Small intestine (tissue), 7 donors: ENCODE data around the gene SARDH. TPM values are rescaled to one million over a fixed set of nuclear protein-coding genes. Genes with fewer than 3 reads are reported as not detected.

ENCODE experiments used
- DNase-seq, 2 donors: peaks; one replicate each; pipeline versions ENCODE4 v3.0.0 to v3.0.0-alpha.2; 2013
- FAIRE-seq: peaks from 2 replicates; lab custom pipeline; 2012; peaks lifted over from hg19 to GRCh38; lab: Jason Lieb, UNC
- H3K27ac ChIP-seq, 3 donors: one replicate each; pipeline ENCODE4 v1.5.1; 2013; ENCODE audit warnings: low read length in 2 of 3, mild to moderate bottlenecking in 2 of 3, control low read depth in 1 of 3, inconsistent platforms in 1 of 3, low read depth in 1 of 3, moderate library complexity in 1 of 3
- H3K27me3 ChIP-seq, 3 donors: one replicate each; pipeline ENCODE4 v1.6.1; 2013; ENCODE audit warnings: low read length in 3 of 3, inconsistent platforms in 1 of 3; ENCODE audit not compliant: control insufficient read depth in 3 of 3, insufficient read depth in 3 of 3
- H3K36me3 ChIP-seq, 3 donors: one replicate each; pipeline ENCODE4 v1.6.1; 2013; ENCODE audit warnings: low read length in 3 of 3, inconsistent platforms in 1 of 3, low read depth in 1 of 3, mild to moderate bottlenecking in 1 of 3, moderate library complexity in 1 of 3; ENCODE audit not compliant: control insufficient read depth in 3 of 3, insufficient read depth in 2 of 3
- H3K4me1 ChIP-seq, 3 donors: one replicate each; pipeline ENCODE4 v1.6.1; 2013; ENCODE audit warnings: low read length in 2 of 3, inconsistent platforms in 1 of 3, low read depth in 1 of 3, mild to moderate bottlenecking in 1 of 3, moderate library complexity in 1 of 3; ENCODE audit not compliant: control insufficient read depth in 3 of 3, insufficient read depth in 2 of 3
- H3K4me3 ChIP-seq, 3 donors: one replicate each; pipeline ENCODE4 v1.5.1; 2013; ENCODE audit warnings: low read length in 3 of 3, control low read depth in 1 of 3, inconsistent platforms in 1 of 3, low read depth in 1 of 3, mild to moderate bottlenecking in 1 of 3, moderate library complexity in 1 of 3
- H3K9me3 ChIP-seq, 2 donors: one replicate each; pipeline ENCODE4 v1.6.1; 2013; ENCODE audit warnings: low read depth in 1 of 2, low read length in 1 of 2; ENCODE audit not compliant: control insufficient read depth in 2 of 2, insufficient read depth in 1 of 2
- WGBS, 3 donors: extraction: QIAGEN DNeasy Blood & Tissue Kit; methylation state at CpG; one replicate each; pipeline ENCODE4 v1.1.7; 2013; 5-methylcytosine and 5-hydroxymethylcytosine counted together
- polyA plus RNA-seq, 4 donors: library from polyadenylated mRNA; stranded (reverse) in 3 of 4; unstranded in 1 of 4; fragments of 200-250 nt in 3 of 4; fragments of 120-200 nt in 1 of 4; gene quantifications; one replicate each; pipeline versions ENCODE4 v1.2.1 to v1.2.3, GENCODE V29; 2013
- donor health status: healthy with polysubstance abuse.
- donor health status: control.
- donor health status: control.
- donor health status: Bipolar disorder and iron deficiency.
- donor health status: healthy.

SARDH gene
- polyA plus RNA-seq, 4 donors: 0.51 to 2.6 (median 0.54) TPM; not detected in 1

GRCh38 chr9:133671371-133671770 is 66.8 kb downstream of the SARDH start:
- Histone ChIP-seq H3K27me3 (no peaks in the 10 kb centered on the region), H3K4me1 (no peaks in the 10 kb centered on the region), H3K27ac (no peak overlapping the region), H3K36me3 (peaks cover 0 to 4% (median 0%) of the 10 kb centered on the region in 3 donors), H3K4me3 (no peak overlapping the region), H3K9me3 (peaks cover 0 to 3% of the 10 kb centered on the region in 2 donors)
- DNase-seq: no peak
- 86 to 90% (median 86%) methylated on average over 21 of the region's 21 CpGs for WGBS, 3 donors
- no peak for FAIRE-seq

GRCh38 chr9:133670466-133670865 is 67.7 kb downstream of the SARDH start:
- no peak for DNase-seq
- peaks cover 0 to 3% of the 10 kb centered on the region in 2 donors for H3K9me3 ChIP-seq
- no peak for FAIRE-seq
- WGBS, 3 donors: 89 to 95% (median 95%) methylated on average over 17 of the region's 17 CpGs
- H3K36me3 ChIP-seq: peaks cover 0 to 4% (median 0%) of the 10 kb centered on the region in 3 donors
- no peak overlapping the region for H3K27ac ChIP-seq
- H3K4me1 ChIP-seq: no peaks in the 10 kb centered on the region
- no peaks in the 10 kb centered on the region for H3K27me3 ChIP-seq
- H3K4me3 ChIP-seq: no peak overlapping the region

GRCh38 chr9:133669182-133669801 is 68.9 kb downstream of the SARDH start:
- FAIRE-seq: no peak
- no peak for DNase-seq
- no peak overlapping the region for H3K27ac ChIP-seq
- H3K4me1 ChIP-seq: no peaks in the 10 kb centered on the region
- H3K27me3 ChIP-seq: no peaks in the 10 kb centered on the region
- peaks cover 0 to 3% of the 10 kb centered on the region in 2 donors for H3K9me3 ChIP-seq
- WGBS, 3 donors: 73 to 87% (median 79%) methylated on average over 15 of the region's 16 CpGs
- H3K36me3 ChIP-seq: peaks cover 0 to 4% (median 0%) of the 10 kb centered on the region in 3 donors
- no peak overlapping the region for H3K4me3 ChIP-seq

GRCh38 chr9:133667759-133668450 is 70.2 kb downstream of the SARDH start:
- peaks cover 0 to 3% of the 10 kb centered on the region in 2 donors for H3K9me3 ChIP-seq
- H3K36me3 ChIP-seq: peaks cover 0 to 4% (median 0%) of the 10 kb centered on the region in 3 donors
- H3K4me3 ChIP-seq: no peak overlapping the region
- H3K27me3 ChIP-seq: no peaks in the 10 kb centered on the region
- 63 to 68% (median 66%) methylated on average over 14 to 17 of the region's 17 CpGs for WGBS, 3 donors
- no peaks in the 10 kb centered on the region for H3K4me1 ChIP-seq
- DNase-seq: no peak
- H3K27ac ChIP-seq: no peak overlapping the region
- FAIRE-seq: no peak

GRCh38 chr9:133666845-133667244 is 71.3 kb downstream of the SARDH start:
- DNase-seq: no peak
- Histone ChIP-seq H3K9me3 (peaks cover 0 to under 1% of the 10 kb centered on the region in 2 donors), H3K27ac (no peak overlapping the region), H3K4me1 (no peaks in the 10 kb centered on the region), H3K27me3 (no peaks in the 10 kb centered on the region), H3K36me3 (peaks cover 0 to 2% (median 0%) of the 10 kb centered on the region in 3 donors), H3K4me3 (no peak overlapping the region)
- FAIRE-seq: no peak
- WGBS, 3 donors: 66 to 77% (median 70%) methylated on average over 11 of the region's 11 CpGs

GRCh38 chr9:133666387-133666786 is 71.8 kb downstream of the SARDH start:
- Histone ChIP-seq H3K4me1 (no peaks in the 10 kb centered on the region), H3K27ac (no peak overlapping the region), H3K4me3 (no peak overlapping the region), H3K9me3 (no peaks in the 10 kb centered on the region), H3K36me3 (peaks cover 0 to 1% (median 0%) of the 10 kb centered on the region in 3 donors), H3K27me3 (no peaks in the 10 kb centered on the region)
- no peak for DNase-seq
- 74 to 85% (median 83%) methylated on average over 8 to 9 of the region's 9 CpGs for WGBS, 3 donors
- FAIRE-seq: no peak

- 83 to 90% (median 85%) methylated on average over 12 of the region's 12 CpGs for WGBS, 3 donors
- no peak for DNase-seq
- Histone ChIP-seq H3K9me3 (no peaks in the 10 kb centered on the region), H3K27ac (no peak overlapping the region), H3K27me3 (peaks cover 0 to 2% (median 0%) of the 10 kb centered on the region in 3 donors), H3K36me3 (no peaks in the 10 kb centered on the region), H3K4me1 (no peaks in the 10 kb centered on the region), H3K4me3 (no peak overlapping the region)
- no peak for FAIRE-seq
Measured at GRCh38 chr9:133665535-133665934, 72.6 kb downstream of the SARDH start.

- Histone ChIP-seq H3K9me3 (no peaks in the 10 kb centered on the region), H3K27me3 (peaks cover 0 to 5% (median 0%) of the 10 kb centered on the region in 3 donors), H3K27ac (no peak overlapping the region), H3K4me1 (no peaks in the 10 kb centered on the region), H3K4me3 (no peak overlapping the region), H3K36me3 (no peaks in the 10 kb centered on the region)
- FAIRE-seq (no peak), DNase-seq (no peak)
- WGBS, 3 donors: 78 to 89% (median 89%) methylated on average over 13 of the region's 13 CpGs
Measured at GRCh38 chr9:133665096-133665495, 73.1 kb downstream of the SARDH start.
